HEK293 (cell line): ENCODE data around the gene CORO6.

Source experiments
- MEIS1 ChIP-seq: sonication (generic); formaldehyde crosslinking; IDR thresholded peaks from 2 replicates; pipeline ENCODE4 v1.8.1; 2022; ENCODE audit warnings: missing genetic modification reagents, mild to moderate bottlenecking, borderline replicate concordance
- SP2 ChIP-seq: fragments of 450-650 bp; formaldehyde crosslinking; IDR thresholded peaks from 2 replicates; pipeline ENCODE4 v1.5.1; 2016; ENCODE audit warnings: missing biosample characterization, missing genetic modification characterization
- YY1 ChIP-seq: fragments of 450-650 bp; formaldehyde crosslinking; IDR thresholded peaks from 2 replicates; pipeline ENCODE4 v1.5.1; 2018; ENCODE audit warnings: missing biosample characterization, missing genetic modification characterization
- ZNF121 ChIP-seq: fragments of 450-650 bp; formaldehyde crosslinking; IDR thresholded peaks from 2 replicates; pipeline ENCODE4 v1.5.1; 2016; ENCODE audit warnings: missing biosample characterization, missing genetic modification characterization
- ZNF146 ChIP-seq: fragments of 450-650 bp; formaldehyde crosslinking; IDR thresholded peaks from 2 replicates; pipeline ENCODE4 v1.5.1; 2016; ENCODE audit warnings: missing biosample characterization, missing genetic modification characterization
- ZNF274 ChIP-seq, 2 experiments: fragments of 200-500 bp in 1 of 2; fragments of 450-650 bp in 1 of 2; sonication (Bioruptor generic) in 1 of 2; formaldehyde crosslinking in 1 of 2; IDR thresholded peaks; 2 replicates each; pipeline versions ENCODE4 v1.5.1 to v1.6.1; 2014 to 2016; ENCODE audit warnings: borderline replicate concordance in 1 of 2, inconsistent platforms in 1 of 2, low read length in 1 of 2, missing biosample characterization in 1 of 2, missing genetic modification characterization in 1 of 2
- ZNF670 ChIP-seq: fragments of 450-650 bp; formaldehyde crosslinking; IDR thresholded peaks from 2 replicates; pipeline ENCODE4 v1.5.1; 2016; ENCODE audit warnings: missing biosample characterization, missing genetic modification characterization, low read depth
- TF ChIP-seq, protein P1 (sequence below): fragments of 450-650 bp; formaldehyde crosslinking; IDR thresholded peaks from 2 replicates; pipeline ENCODE4 v1.5.1; 2016; ENCODE audit warnings: missing biosample characterization, missing genetic modification characterization
- TF ChIP-seq, protein P2 (sequence below): fragments of 450-650 bp; formaldehyde crosslinking; optimal IDR thresholded peaks from 2 replicates; pipeline ENCODE3; 2016; ENCODE audit warnings: missing biosample characterization, mild to moderate bottlenecking, missing genetic modification characterization
- TF ChIP-seq, protein P3 (sequence below): fragments of 450-650 bp; IDR thresholded peaks from 2 replicates; pipeline ENCODE4 v1.5.1; 2018; ENCODE audit warnings: missing biosample characterization, missing genetic modification characterization
- TF ChIP-seq, protein P4 (sequence below): fragments of 450-650 bp; formaldehyde crosslinking; IDR thresholded peaks from 2 replicates; pipeline ENCODE4 v1.5.1; 2017; ENCODE audit warnings: missing biosample characterization, missing genetic modification characterization
- TF ChIP-seq, protein P5 (sequence below): fragments of 450-650 bp; formaldehyde crosslinking; IDR thresholded peaks from 2 replicates; pipeline ENCODE4 v1.5.1; 2016; ENCODE audit warnings: missing biosample characterization, missing genetic modification characterization

DNA sequence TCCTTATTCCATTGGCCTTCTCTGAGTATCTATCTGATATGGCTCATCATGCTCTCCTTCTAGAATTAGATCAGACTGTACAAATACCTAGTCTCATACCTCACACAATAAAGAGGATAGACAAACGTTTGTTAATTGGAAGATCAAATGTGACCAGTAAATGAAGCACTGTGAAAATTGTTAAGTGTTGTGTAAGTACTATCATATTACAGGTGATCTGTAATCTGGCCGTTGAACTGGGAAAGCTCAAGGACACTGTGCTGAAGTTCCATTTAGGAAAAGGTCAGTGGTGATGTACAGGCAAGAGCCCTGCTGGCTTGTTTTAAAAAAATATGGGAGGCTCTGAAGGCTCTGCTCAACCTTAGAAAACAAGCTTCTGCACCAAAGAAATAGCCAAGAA is 38.5 kb upstream of the CORO6 start:
- TF ChIP-seq, protein P1, sequence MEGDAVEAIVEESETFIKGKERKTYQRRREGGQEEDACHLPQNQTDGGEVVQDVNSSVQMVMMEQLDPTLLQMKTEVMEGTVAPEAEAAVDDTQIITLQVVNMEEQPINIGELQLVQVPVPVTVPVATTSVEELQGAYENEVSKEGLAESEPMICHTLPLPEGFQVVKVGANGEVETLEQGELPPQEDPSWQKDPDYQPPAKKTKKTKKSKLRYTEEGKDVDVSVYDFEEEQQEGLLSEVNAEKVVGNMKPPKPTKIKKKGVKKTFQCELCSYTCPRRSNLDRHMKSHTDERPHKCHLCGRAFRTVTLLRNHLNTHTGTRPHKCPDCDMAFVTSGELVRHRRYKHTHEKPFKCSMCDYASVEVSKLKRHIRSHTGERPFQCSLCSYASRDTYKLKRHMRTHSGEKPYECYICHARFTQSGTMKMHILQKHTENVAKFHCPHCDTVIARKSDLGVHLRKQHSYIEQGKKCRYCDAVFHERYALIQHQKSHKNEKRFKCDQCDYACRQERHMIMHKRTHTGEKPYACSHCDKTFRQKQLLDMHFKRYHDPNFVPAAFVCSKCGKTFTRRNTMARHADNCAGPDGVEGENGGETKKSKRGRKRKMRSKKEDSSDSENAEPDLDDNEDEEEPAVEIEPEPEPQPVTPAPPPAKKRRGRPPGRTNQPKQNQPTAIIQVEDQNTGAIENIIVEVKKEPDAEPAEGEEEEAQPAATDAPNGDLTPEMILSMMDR (tag by site-specific recombination): no peak
- TF ChIP-seq ZNF670 (tag by site-specific recombination) (no peak), ZNF121 (tag by site-specific recombination) (no peak), MEIS1 (CRISPR knock-in tag) (no peak), SP2 (tag by site-specific recombination) (no peak), ZNF274 (IDR thresholded peaks at IDR 0.05; ENCODE audit: low read length) (no peak), ZNF274 (tag by site-specific recombination; IDR thresholded peaks at IDR 0.05; ENCODE audit: borderline replicate concordance) (no peak), ZNF146 (tag by site-specific recombination) (no peak), YY1 (tag by site-specific recombination) (no peak)
- TF ChIP-seq, protein P2, sequence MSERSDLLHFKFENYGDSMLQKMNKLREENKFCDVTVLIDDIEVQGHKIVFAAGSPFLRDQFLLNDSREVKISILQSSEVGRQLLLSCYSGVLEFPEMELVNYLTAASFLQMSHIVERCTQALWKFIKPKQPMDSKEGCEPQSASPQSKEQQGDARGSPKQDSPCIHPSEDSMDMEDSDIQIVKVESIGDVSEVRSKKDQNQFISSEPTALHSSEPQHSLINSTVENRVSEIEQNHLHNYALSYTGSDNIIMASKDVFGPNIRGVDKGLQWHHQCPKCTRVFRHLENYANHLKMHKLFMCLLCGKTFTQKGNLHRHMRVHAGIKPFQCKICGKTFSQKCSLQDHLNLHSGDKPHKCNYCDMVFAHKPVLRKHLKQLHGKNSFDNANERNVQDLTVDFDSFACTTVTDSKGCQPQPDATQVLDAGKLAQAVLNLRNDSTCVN (tag by site-specific recombination): no peak
- TF ChIP-seq, protein P3, sequence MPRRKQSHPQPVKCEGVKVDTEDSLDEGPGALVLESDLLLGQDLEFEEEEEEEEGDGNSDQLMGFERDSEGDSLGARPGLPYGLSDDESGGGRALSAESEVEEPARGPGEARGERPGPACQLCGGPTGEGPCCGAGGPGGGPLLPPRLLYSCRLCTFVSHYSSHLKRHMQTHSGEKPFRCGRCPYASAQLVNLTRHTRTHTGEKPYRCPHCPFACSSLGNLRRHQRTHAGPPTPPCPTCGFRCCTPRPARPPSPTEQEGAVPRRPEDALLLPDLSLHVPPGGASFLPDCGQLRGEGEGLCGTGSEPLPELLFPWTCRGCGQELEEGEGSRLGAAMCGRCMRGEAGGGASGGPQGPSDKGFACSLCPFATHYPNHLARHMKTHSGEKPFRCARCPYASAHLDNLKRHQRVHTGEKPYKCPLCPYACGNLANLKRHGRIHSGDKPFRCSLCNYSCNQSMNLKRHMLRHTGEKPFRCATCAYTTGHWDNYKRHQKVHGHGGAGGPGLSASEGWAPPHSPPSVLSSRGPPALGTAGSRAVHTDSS (tag by site-specific recombination): no peak
- TF ChIP-seq, protein P4, sequence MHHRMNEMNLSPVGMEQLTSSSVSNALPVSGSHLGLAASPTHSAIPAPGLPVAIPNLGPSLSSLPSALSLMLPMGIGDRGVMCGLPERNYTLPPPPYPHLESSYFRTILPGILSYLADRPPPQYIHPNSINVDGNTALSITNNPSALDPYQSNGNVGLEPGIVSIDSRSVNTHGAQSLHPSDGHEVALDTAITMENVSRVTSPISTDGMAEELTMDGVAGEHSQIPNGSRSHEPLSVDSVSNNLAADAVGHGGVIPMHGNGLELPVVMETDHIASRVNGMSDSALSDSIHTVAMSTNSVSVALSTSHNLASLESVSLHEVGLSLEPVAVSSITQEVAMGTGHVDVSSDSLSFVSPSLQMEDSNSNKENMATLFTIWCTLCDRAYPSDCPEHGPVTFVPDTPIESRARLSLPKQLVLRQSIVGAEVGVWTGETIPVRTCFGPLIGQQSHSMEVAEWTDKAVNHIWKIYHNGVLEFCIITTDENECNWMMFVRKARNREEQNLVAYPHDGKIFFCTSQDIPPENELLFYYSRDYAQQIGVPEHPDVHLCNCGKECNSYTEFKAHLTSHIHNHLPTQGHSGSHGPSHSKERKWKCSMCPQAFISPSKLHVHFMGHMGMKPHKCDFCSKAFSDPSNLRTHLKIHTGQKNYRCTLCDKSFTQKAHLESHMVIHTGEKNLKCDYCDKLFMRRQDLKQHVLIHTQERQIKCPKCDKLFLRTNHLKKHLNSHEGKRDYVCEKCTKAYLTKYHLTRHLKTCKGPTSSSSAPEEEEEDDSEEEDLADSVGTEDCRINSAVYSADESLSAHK (tag by site-specific recombination): no peak
- TF ChIP-seq, protein P5, sequence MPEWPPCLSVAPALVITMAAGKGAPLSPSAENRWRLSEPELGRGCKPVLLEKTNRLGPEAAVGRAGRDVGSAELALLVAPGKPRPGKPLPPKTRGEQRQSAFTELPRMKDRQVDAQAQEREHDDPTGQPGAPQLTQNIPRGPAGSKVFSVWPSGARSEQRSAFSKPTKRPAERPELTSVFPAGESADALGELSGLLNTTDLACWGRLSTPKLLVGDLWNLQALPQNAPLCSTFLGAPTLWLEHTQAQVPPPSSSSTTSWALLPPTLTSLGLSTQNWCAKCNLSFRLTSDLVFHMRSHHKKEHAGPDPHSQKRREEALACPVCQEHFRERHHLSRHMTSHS (tag by site-specific recombination): no peak
